HG03039 (cell line): Measurements from ENCODE around the gene SCN3A.

Experiments used
- ATAC-seq: cut with Tn5 transposase; IDR thresholded peaks from one replicate; pipeline ENCODE4 v1.9.1; 2021; ENCODE audit warnings: mild to moderate bottlenecking, moderate library complexity; ENCODE audit not compliant: unreplicated experiment

The SCN3A gene

GRCh38 chr2:165203689-165204559 lies at the start of gene SCN3A:
TSS of gene SCN3A (minus strand) at chr2:165204050. CDS start at chr2:165176394, 27,656 bp downstream.
- ATAC-seq = peak; percentile 43

GRCh38 chr2:165253178-165253577 lies 49.3 kb upstream of the SCN3A start:
- no peak for ATAC-seq

GRCh38 chr2:165251366-165251765 lies 47.5 kb upstream of the SCN3A start:
- ATAC-seq = no peak

- ATAC-seq = no peak
Measured at GRCh38 chr2:165248238-165248637, 44.4 kb upstream of the SCN3A start.

- no peak for ATAC-seq
Measured at GRCh38 chr2:165245081-165245793, 41.4 kb upstream of the SCN3A start.

- ATAC-seq = no peak
Measured at GRCh38 chr2:165240916-165241315, 37.1 kb upstream of the SCN3A start.

- ATAC-seq = no peak
Measured at GRCh38 chr2:165239856-165240515, 36.1 kb upstream of the SCN3A start.

GRCh38 chr2:165239230-165239629 lies 35.4 kb upstream of the SCN3A start, which contains the start of gene SCN2A:
TSS of gene SCN2A (plus strand) at chr2:165239414. CDS start at chr2:165295824, 56,410 bp downstream.
- ATAC-seq = no peak

GRCh38 chr2:165238295-165238694 lies 34.4 kb upstream of the SCN3A start:
- no peak for ATAC-seq

GRCh38 chr2:165237056-165237455 lies 33.2 kb upstream of the SCN3A start:
- ATAC-seq = no peak

- ATAC-seq = no peak
Measured at GRCh38 chr2:165227571-165227970, 23.7 kb upstream of the SCN3A start.

GRCh38 chr2:165224941-165225340 lies 21.1 kb upstream of the SCN3A start:
- ATAC-seq = no peak

- ATAC-seq = no peak
Measured at GRCh38 chr2:165219481-165219880, 15.6 kb upstream of the SCN3A start.

- no peak for ATAC-seq
Measured at GRCh38 chr2:165214093-165214492, 10.2 kb upstream of the SCN3A start.

GRCh38 chr2:165208094-165208493 lies 4.2 kb upstream of the SCN3A start:
- no peak for ATAC-seq

- no peak for ATAC-seq
Measured at GRCh38 chr2:165205865-165206264, 2.0 kb upstream of the SCN3A start.

GRCh38 chr2:165202239-165202638 lies 1.6 kb downstream of the SCN3A start:
- no peak for ATAC-seq

GRCh38 chr2:165198181-165198580 lies 5.7 kb downstream of the SCN3A start:
- ATAC-seq = no peak

GRCh38 chr2:165197346-165197745 lies 6.5 kb downstream of the SCN3A start:
- no peak for ATAC-seq

GRCh38 chr2:165196411-165196810 lies 7.4 kb downstream of the SCN3A start:
- no peak for ATAC-seq

- peak; percentile 99 for ATAC-seq
Measured at GRCh38 chr2:165193178-165193777, 10.6 kb downstream of the SCN3A start.
